Stimulated activated naive CD8-positive, alpha-beta T cell treated with anti-CD3 and anti-CD28 coated beads, Interleukin-15, Interleukin-2, amounts not matched to agents 100 ng/mL and 50 ng/mL, for 24 hours (primary cell): ENCODE results near the gene KCNAB1.

Experiments
- H3K27ac Mint-ChIP-seq: one replicate; pipeline ENCODE4 v1.8.0; 2021; ENCODE audit warnings: mild to moderate bottlenecking, mixed read lengths
- H3K27me3 Mint-ChIP-seq: one replicate; pipeline ENCODE4 v1.8.0; 2021; ENCODE audit warnings: mixed read lengths
- H3K36me3 Mint-ChIP-seq: one replicate; pipeline ENCODE4 v1.8.0; 2021; ENCODE audit warnings: low read depth, mixed read lengths
- H3K4me1 Mint-ChIP-seq: one replicate; pipeline ENCODE4 v1.8.0; 2021; ENCODE audit warnings: low read depth, mixed read lengths
- H3K4me3 Mint-ChIP-seq: one replicate; pipeline ENCODE4 v1.8.0; 2021; ENCODE audit warnings: mild to moderate bottlenecking, mixed read lengths
- H3K9me3 Mint-ChIP-seq: one replicate; pipeline ENCODE4 v1.8.0; 2021; ENCODE audit warnings: mixed read lengths

Gene KCNAB1

DNA sequence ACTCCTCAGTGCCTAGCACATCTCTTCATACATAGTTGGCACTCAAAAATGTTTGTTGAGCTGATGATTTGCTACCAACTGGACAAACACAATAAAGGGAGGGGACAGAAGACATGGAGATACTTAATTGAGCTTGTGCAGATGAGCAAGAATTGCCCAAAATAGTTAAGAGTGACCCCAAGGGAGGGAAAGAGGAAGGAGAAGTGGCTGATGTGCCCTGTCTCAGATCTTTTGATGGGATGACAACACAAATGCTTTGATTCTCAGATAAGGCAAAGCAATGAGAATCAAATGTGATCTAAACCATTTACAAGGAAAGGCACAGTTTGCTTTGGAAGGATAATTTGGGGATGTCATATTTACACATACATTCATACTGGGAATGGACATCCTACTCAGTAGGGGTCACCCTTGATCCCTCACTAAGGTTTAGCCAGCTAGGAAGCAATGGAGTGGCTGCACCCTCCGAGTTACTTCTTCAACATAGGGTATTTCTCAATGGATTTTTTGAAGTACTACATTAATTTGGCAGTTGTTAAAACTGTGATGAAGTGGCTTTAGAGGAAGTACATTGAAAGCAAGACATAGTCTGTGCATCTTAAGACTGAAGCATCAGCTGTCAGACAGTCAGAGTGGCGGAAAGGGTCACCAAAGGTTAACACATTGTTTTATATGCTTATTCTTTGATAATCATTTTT lies 456.4 kb downstream of the KCNAB1 start:
- Mint-ChIP-seq H3K27ac (no peak overlapping the region), H3K9me3 (no peaks in the 10 kb centered on the region), H3K27me3 (peaks cover 22% of the 10 kb centered on the region), H3K4me1 (no peaks in the 10 kb centered on the region), H3K4me3 (no peak overlapping the region), H3K36me3 (no peaks in the 10 kb centered on the region)

DNA sequence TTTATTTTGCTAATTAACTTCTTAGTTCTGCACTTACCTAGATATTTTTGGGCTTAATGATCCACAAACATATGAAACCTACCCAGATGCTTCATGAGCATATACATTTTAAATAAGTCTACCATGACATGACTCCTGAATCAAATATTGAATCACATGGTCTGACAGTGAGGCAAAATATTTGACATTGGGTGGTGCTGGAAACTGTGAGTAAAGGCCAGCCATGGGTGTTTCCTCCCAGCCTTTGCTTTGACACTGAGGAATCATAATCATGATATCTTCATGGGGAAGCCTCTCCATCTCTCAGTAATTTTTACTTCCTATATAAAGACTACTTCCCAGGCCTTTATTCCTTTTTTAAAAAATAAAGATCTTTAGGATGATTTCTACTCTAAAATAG lies 457.4 kb downstream of the KCNAB1 start:
- Mint-ChIP-seq H3K4me1 (peaks cover 2% of the 10 kb centered on the region), H3K36me3 (no peaks in the 10 kb centered on the region), H3K9me3 (no peaks in the 10 kb centered on the region), H3K27me3 (peaks cover 16% of the 10 kb centered on the region), H3K27ac (no peak overlapping the region), H3K4me3 (no peak overlapping the region)

- no peaks in the 10 kb centered on the region for H3K9me3 Mint-ChIP-seq
- no peaks in the 10 kb centered on the region for H3K36me3 Mint-ChIP-seq
- no peak overlapping the region for H3K27ac Mint-ChIP-seq
- H3K27me3 Mint-ChIP-seq: peaks cover 13% of the 10 kb centered on the region
- peaks cover 8% of the 10 kb centered on the region for H3K4me1 Mint-ChIP-seq
- H3K4me3 Mint-ChIP-seq: no peak overlapping the region
These were observed 459.1 kb downstream of the KCNAB1 start for GRCh38 chr3:156579427-156579851.

GRCh38 chr3:156581033-156581432 lies 460.7 kb downstream of the KCNAB1 start:
- no peak overlapping the region for H3K27ac Mint-ChIP-seq
- H3K36me3 Mint-ChIP-seq: no peaks in the 10 kb centered on the region
- peaks cover 5% of the 10 kb centered on the region for H3K27me3 Mint-ChIP-seq
- no peak overlapping the region for H3K4me3 Mint-ChIP-seq
- no peaks in the 10 kb centered on the region for H3K9me3 Mint-ChIP-seq
- peaks cover 8% of the 10 kb centered on the region for H3K4me1 Mint-ChIP-seq

DNA sequence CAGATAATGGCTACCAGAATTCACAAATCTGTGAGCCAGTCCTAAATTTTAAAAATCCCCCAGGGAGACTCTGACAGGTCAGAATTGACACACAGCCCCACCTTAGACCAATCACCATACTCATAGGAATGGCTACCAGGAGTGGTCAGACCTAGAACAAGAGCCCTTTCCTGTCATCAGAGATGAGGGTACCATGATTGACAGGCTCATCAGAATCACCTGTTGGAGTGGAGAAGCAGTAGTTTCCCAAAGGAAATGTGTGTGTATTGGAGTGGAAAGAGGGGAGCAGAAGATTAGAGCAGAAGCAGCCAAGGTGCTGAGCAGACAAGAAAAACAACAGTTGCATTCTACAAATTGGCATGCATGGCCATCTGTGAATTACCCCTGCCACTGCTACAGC lies 461.6 kb downstream of the KCNAB1 start:
- H3K4me3 Mint-ChIP-seq: no peak overlapping the region
- peaks cover 8% of the 10 kb centered on the region for H3K4me1 Mint-ChIP-seq
- no peaks in the 10 kb centered on the region for H3K36me3 Mint-ChIP-seq
- peaks cover 3% of the 10 kb centered on the region for H3K27me3 Mint-ChIP-seq
- no peaks in the 10 kb centered on the region for H3K9me3 Mint-ChIP-seq
- H3K27ac Mint-ChIP-seq: no peak overlapping the region

DNA sequence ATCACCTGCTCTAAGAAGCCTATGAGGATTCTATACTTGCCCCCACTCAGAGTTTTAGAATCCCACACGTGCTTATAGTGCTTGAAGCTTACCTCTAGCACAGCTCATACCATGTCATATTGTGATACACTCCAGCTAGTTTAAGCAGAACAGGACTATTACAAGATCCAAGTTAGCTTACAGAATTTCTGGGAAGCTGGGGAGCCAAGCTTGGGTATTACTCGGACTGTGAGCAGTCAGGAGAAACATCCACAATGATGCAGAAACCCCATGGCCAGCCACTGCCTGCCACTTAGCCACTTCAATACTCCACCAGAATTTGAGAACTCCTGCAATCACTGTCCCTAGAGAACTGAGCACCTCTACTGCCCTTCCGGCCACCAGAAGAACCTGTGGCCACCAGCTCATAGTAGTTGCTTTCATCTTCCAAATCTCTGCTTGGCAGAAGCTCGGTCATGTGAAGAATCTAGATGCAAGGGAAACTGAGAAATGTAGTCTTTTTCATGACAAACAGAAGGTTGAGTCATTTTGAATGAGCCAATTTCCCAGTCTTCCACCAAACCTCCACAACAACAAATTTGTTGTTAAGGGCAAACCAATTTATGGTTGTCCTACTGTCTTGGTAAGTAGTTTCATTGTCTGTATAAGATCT lies 462.3 kb downstream of the KCNAB1 start:
- Mint-ChIP-seq H3K27me3 (peaks cover 3% of the 10 kb centered on the region), H3K36me3 (no peaks in the 10 kb centered on the region), H3K4me3 (no peak overlapping the region)

DNA sequence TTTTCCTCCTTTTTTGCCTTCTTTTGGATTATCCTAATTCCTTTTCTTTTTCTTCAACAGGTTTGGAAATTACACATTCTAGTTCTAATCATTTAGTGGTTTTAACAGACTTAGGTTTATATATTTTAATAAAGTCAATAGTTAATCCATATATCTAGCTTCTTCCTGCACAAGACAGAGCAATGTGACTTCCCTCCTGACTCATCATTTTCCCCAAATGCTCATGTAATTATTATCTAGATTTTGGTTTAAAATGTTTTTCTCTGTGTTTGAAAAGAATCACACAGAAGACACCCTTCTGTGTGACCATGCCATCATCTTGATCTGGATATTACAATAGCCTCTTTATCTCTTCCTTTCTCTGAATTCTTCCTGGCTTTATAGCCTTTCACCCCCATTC lies 463.1 kb downstream of the KCNAB1 start:
- H3K27ac Mint-ChIP-seq: no peak overlapping the region
- no peaks in the 10 kb centered on the region for H3K9me3 Mint-ChIP-seq
- peaks cover 3% of the 10 kb centered on the region for H3K27me3 Mint-ChIP-seq
- no peaks in the 10 kb centered on the region for H3K36me3 Mint-ChIP-seq
- peaks cover 8% of the 10 kb centered on the region for H3K4me1 Mint-ChIP-seq
- no peak overlapping the region for H3K4me3 Mint-ChIP-seq

More for the DNA sequence above, 462.3 kb downstream of the KCNAB1 start:
- Mint-ChIP-seq H3K27ac (no peak overlapping the region), H3K9me3 (no peaks in the 10 kb centered on the region), H3K4me1 (peaks cover 8% of the 10 kb centered on the region)

DNA sequence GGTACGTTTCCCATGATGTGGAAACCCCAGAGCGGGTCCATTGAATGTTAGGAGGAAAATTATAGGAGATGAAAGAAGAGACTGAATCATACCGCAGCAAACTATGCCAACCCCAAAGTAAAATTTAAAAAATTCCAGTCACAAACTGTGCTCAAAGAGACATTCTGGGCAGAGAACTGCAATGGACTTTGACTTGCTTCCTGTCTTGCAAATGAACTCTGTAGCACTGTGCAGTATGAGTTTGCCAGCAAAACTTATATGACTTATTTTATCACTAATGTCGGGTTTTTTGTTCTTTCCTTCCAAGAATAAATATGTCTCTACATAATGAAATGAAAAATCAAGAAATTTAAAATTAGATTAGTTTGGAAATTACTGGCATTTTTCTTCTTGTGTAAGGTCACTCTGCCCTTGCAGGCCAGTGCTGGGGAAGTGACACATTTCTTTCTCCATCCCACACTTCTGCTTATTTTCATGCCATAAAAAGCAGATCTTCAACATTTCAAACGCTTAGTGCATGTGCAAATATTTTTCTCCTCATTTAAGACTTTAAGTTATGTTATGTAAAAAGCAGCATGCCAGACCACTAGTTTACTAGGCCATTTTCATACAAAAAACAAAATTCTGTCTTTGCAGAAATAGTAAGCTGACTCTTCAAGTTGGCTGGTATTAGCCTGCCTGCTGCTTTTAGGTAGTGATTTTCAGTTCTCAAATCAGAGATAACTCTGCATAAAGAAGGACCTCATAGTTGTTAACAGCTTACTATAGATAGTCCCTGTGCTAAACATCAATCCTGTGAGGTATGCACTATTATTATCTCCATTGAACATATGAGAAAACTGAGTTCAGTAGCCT lies 466.8 kb downstream of the KCNAB1 start:
- Mint-ChIP-seq H3K36me3 (no peaks in the 10 kb centered on the region), H3K9me3 (no peaks in the 10 kb centered on the region), H3K27ac (no peak overlapping the region), H3K27me3 (peaks cover 5% of the 10 kb centered on the region), H3K4me1 (peaks cover 8% of the 10 kb centered on the region), H3K4me3 (no peak overlapping the region)

DNA sequence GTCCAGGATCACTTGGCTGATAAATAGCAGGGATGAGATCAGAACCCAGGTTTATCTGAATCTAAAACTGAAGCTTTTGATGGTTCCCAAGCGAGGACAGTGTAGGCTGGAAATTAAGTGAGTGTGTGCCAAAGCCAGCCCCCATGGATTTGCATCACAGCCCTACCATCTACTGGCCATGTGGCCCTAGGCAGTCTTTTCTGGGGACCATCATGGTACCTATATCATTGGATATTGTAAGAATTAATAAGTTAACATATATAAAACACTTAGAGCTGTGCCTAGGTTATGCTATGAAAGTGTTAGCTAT lies 467.3 kb downstream of the KCNAB1 start:
- no peak overlapping the region for H3K4me3 Mint-ChIP-seq
- no peaks in the 10 kb centered on the region for H3K9me3 Mint-ChIP-seq
- H3K27me3 Mint-ChIP-seq: peaks cover 5% of the 10 kb centered on the region
- peaks cover 6% of the 10 kb centered on the region for H3K4me1 Mint-ChIP-seq
- H3K36me3 Mint-ChIP-seq: no peaks in the 10 kb centered on the region
- H3K27ac Mint-ChIP-seq: no peak overlapping the region
